ENCODE data around the gene S100A11.

DNA sequence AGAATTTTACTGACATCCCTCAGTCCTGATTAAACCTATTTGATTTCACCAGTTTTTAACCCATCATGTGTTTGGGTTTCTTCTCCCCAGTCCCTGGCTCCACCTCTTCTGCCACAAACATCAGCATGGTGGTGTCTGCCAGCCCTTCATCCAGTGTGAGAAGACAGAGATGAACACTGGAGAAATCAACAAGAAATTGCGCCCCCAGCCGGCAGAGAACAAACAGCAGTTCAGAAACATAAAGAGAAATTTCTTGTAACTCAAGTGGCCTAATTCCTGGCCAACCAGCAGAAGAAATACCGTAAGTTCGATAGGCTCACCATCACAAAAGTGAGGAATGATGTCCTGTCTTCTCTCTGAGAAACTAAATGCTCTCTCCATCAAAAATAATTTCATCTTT lies 18.3 kb downstream of the S100A11 start:
- no peak for TF ChIP-seq CTCF (IDR thresholded peaks at IDR 0.05)
- TF ChIP-seq POLR2A (IDR thresholded peaks at IDR 0.05) = no peak
- TF ChIP-seq POLR2AphosphoS5 (IDR thresholded peaks at IDR 0.05) = no peak
- TF ChIP-seq EP300 (IDR thresholded peaks at IDR 0.05) = no peak

Data from gastroesophageal sphincter (tissue), 3 donors.